G401.6 (cell line): Measurements from ENCODE around the gene CALCB.

Experiments
- FAIRE-seq: peaks from 2 replicates; lab custom pipeline; 2012; peaks lifted over from hg19 to GRCh38; lab: Jason Lieb, UNC

CALCB gene

DNA sequence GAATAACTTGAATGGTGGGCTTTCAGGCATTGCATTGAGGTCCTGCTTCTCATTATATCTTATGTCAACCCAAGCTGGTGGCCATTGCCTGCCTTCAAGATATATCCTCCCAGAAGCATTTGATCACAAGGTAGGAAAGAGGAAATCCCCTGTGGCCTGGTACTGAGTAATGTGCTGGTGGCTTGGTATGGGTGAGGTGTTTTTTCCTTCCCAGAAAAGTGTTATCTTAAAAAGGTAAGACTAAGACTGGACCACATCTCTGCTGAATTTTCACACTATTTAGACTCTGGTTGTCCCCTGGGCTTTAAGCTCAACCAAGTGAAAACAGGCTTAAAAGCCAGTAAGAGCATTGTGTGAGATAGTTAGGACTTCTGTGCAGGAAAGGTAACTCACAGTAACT, 45.0 kb downstream of the CALCB start:
- no peak for FAIRE-seq

DNA sequence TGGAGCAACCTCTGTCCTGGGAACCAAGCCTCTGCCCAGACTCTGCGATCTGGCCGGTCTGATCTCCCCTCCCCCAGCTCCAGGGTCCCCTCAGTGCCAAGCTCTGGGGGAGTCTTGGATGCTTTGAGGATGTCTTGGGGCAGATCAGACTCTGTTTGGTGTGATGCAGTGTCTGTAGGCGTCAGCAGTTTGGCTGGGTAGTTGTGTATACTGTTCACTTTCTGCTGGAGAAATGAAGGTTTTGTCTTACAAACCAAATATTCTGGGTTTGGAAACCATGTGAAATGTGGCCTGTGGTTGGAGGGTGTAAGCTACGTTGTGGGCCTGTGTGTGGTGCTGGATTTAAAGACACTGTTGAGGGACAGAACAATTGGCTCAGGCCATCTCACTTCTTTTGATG, 46.0 kb downstream of the CALCB start:
- FAIRE-seq: no peak

DNA sequence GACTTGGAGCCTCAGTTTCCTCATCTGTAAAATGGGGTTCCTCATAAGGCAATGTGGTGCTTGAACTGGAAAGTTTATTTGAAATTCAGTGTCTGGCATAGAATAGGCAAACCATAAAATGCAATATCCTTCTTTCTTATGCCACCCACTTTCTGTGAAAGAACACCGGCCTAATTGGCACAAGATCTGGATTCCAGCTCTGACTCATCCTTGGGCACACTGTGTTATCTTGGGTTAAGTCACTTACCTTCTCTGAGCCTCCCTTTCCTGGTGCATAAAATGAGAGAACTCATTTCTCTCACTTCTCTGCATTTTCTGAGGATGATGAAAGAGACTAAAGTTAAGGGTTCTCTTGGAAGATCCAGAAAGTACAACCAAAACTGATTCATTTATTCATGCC, 46.4 kb downstream of the CALCB start:
- FAIRE-seq: no peak

DNA sequence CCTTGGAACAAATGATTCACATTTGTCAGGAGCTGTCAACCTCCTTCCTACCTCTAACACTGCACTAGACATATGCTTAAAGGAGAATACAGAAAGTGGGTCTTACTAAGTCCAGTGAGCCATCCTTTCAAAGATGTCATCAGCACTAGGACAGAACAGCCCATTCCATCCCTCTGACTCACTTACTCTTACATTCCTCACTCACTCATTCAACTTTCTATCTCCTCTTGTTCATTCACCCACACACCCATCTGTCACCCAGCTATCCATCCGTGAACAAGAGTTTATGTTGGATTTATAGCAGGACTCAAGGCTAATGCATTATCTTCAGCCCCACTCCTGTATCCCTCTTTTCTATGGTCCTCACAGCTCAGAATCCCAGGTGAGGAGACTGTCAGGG, 50.5 kb downstream of the CALCB start:
- FAIRE-seq: no peak

DNA sequence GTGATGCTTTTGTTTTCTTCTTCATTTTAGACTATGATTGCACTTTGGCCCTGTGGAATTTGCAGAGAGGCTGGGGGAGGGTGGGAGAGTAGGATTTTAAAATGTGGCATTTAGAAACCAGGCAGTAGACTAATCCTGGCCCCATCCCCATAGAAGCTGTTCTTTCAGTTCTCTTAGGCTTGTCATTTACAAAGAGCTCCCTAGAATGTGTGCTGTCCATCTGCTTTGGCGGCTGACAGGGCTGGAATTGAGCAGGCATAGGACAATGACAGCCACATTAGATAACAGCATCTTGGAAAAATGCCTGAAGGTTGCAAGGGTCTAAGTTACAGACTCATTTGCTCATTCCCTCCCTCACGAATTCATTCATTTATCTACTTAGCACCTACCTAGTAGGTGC, 51.1 kb downstream of the CALCB start:
- FAIRE-seq: no peak

DNA sequence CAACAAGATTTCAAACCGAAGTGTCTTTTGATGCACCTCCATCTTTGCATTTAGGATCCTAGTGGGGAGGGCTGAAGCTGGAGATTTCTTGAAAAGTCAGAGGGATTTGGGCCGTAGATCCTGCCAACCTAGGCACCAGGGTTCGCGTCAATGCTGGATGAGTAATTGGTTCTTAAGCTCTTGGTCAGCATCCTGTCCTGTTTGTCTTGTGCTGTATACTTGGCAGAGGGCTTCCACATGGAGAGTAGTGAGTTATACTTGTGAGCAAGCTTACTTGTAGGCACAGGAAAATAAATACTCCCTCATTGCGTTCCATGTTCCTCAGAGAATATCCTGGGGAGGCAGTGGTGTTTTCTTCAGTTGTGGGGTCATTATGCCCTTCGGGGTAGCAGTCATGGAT, 53.9 kb downstream of the CALCB start:
- no peak for FAIRE-seq
